Upper lobe of left lung (tissue), 4 donors: ENCODE data around the gene LTN1.

Experiments used
- EP300 ChIP-seq, 4 donors: sonication (generic); formaldehyde crosslinking; IDR thresholded peaks; one replicate each; pipeline ENCODE4 v1.5.1; 2017; ENCODE audit warnings: antibody characterized with exemption in 4 of 4, control low read depth in 2 of 4
- POLR2A ChIP-seq, 4 donors: fragments of 450-650 bp; IDR thresholded peaks; one replicate each; pipeline ENCODE4 v1.5.1; 2016 to 2017; ENCODE audit warnings: antibody characterized with exemption in 4 of 4, mild to moderate bottlenecking in 2 of 4
- POLR2AphosphoS5 ChIP-seq, 2 donors: sonication (generic); formaldehyde crosslinking; IDR thresholded peaks; one replicate each; pipeline ENCODE4 v1.5.1; 2017; ENCODE audit warnings: antibody characterized with exemption in 2 of 2
- TF ChIP-seq, protein P1 (sequence below), 6 experiments: fragments of 450-650 bp in 4 of 6; fragments of 200-600 bp in 2 of 6; sonication (generic) in 2 of 6; IDR thresholded peaks; one replicate each; pipeline ENCODE4 v1.5.1; 2016 to 2019; ENCODE audit warnings: antibody characterized with exemption in 6 of 6

DNA sequence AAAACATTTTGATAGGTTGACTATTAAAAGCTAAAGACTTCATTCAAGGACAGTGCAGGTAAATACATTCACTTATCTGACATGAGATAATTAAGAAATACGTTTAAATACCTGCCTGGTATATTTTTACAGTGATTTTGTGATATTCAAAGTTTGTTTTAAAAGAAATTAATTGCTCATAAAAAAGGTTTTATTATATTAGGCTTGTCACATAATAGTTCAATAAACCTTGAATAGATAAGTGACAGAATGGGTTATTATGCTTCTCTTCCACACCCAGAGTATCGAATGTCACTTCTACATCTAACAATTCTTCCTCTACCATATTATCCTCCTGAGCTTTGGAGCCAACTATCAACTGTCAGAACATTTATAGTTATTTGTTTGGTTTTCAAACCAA is 60.0 kb downstream of the LTN1 start:
- TF ChIP-seq, protein P1, sequence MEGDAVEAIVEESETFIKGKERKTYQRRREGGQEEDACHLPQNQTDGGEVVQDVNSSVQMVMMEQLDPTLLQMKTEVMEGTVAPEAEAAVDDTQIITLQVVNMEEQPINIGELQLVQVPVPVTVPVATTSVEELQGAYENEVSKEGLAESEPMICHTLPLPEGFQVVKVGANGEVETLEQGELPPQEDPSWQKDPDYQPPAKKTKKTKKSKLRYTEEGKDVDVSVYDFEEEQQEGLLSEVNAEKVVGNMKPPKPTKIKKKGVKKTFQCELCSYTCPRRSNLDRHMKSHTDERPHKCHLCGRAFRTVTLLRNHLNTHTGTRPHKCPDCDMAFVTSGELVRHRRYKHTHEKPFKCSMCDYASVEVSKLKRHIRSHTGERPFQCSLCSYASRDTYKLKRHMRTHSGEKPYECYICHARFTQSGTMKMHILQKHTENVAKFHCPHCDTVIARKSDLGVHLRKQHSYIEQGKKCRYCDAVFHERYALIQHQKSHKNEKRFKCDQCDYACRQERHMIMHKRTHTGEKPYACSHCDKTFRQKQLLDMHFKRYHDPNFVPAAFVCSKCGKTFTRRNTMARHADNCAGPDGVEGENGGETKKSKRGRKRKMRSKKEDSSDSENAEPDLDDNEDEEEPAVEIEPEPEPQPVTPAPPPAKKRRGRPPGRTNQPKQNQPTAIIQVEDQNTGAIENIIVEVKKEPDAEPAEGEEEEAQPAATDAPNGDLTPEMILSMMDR (IDR thresholded peaks at IDR 0.05), result no peak
- no peak for TF ChIP-seq POLR2A (IDR thresholded peaks at IDR 0.05)
- TF ChIP-seq EP300 (IDR thresholded peaks at IDR 0.05), result no peak
- no peak for TF ChIP-seq POLR2AphosphoS5 (IDR thresholded peaks at IDR 0.05)
